A549 (cell line): ENCODE data around the gene MT1F. TPM values are rescaled to one million over a fixed set of nuclear protein-coding genes. Genes with fewer than 3 reads are reported as not detected.
"Not testable (repeated sequence)": the region's sequence is repeated elsewhere in the genome, so short reads cannot be mapped to it uniquely, and the experiment has no call there.

Source experiments
- ATAC-seq, 2 experiments: fragments of 200-7000 bp in 1 of 2; fragments of >200 bp in 1 of 2; cut with Nextera tagmentation in 1 of 2; cut with Tn5 transposase in 1 of 2; 3 replicates each; pipeline versions ENCODE4 v1.8.0 to v1.9.1; 2018 to 2020; ENCODE audit warnings: mild to moderate bottlenecking in 1 of 2, moderate library complexity in 1 of 2
- CTCF ChIA-PET: fragments of 300-600 bp; sonication (Branson Sonifier 250); formaldehyde crosslinking; extraction: SDS; loops from one replicate; lab custom pipeline; 2021; ENCODE audit warnings: antibody characterized with exemption, inconsistent platforms; lab: Yijun Ruan, JAX
- POLR2A ChIA-PET: fragments of 350-600 bp; formaldehyde crosslinking; extraction: SDS; loops from one replicate; lab custom pipeline; 2021; ENCODE audit warnings: antibody characterized with exemption, inconsistent platforms; lab: Yijun Ruan, JAX
- DNase-seq, 2 experiments: peaks; one replicate each; pipeline versions ENCODE4 v3.0.0 to v3.0.0-alpha.2; 2011 to 2016; ENCODE audit warnings: low read depth in 1 of 2, low spot score in 1 of 2
- FAIRE-seq: peaks from 2 replicates; lab custom pipeline; 2011; peaks lifted over from hg19 to GRCh38; lab: Jason Lieb, UNC
- H3K27ac ChIP-seq, 2 experiments: fragments of >200 bp; sonication (Bioruptor Twin); formaldehyde crosslinking; 3 replicates each; pipeline ENCODE4 v1.5.1; 2016 to 2017
- H3K4me1 ChIP-seq: fragments of >200 bp; sonication (Bioruptor Twin); formaldehyde crosslinking; 3 replicates; pipeline ENCODE4 v1.6.1; 2016
- H3K4me2 ChIP-seq: fragments of >200 bp; sonication (Bioruptor Twin); formaldehyde crosslinking; 3 replicates; pipeline ENCODE4 v1.6.1; 2016
- H3K4me3 ChIP-seq: fragments of >200 bp; sonication (Bioruptor Twin); formaldehyde crosslinking; 3 replicates; pipeline ENCODE4 v1.5.1; 2016
- H3K9me3 ChIP-seq: fragments of >200 bp; sonication (Bioruptor Twin); formaldehyde crosslinking; 3 replicates; pipeline ENCODE4 v1.6.1; 2016
- CBX2 ChIP-seq: fragments of 200-600 bp; sonication (generic); IDR thresholded peaks from 2 replicates; pipeline ENCODE4 v1.6.1; 2016; ENCODE audit warnings: low read depth, mild to moderate bottlenecking, borderline replicate concordance
- CBX8 ChIP-seq: fragments of 200-600 bp; sonication (generic); IDR thresholded peaks from 2 replicates; pipeline ENCODE4 v1.6.1; 2016
- EHF ChIP-seq: fragments of 250-450 bp; sonication (Bioruptor Pico); IDR thresholded peaks from 2 replicates; pipeline ENCODE4 v1.5.0; 2020; ENCODE audit warnings: mild to moderate bottlenecking
- HOXA7 ChIP-seq: fragments of 250-450 bp; sonication (Bioruptor Pico); IDR thresholded peaks from 2 replicates; pipeline ENCODE4 v1.5.0; 2020; ENCODE audit warnings: mild to moderate bottlenecking, moderate library complexity
- HOXB13 ChIP-seq: fragments of 250-450 bp; sonication (Bioruptor Pico); IDR thresholded peaks from 2 replicates; pipeline ENCODE4 v1.5.0; 2020; ENCODE audit warnings: low read depth, mild to moderate bottlenecking, moderate library complexity
- HOXB5 ChIP-seq: fragments of 250-450 bp; sonication (Bioruptor Pico); IDR thresholded peaks from 2 replicates; pipeline ENCODE4 v1.5.0; 2020; ENCODE audit warnings: mild to moderate bottlenecking, moderate library complexity
- MAZ ChIP-seq: fragments of 150-350 bp; IDR thresholded peaks from 2 replicates; pipeline ENCODE4 v1.6.1; 2014; ENCODE audit warnings: antibody characterized with exemption, low read depth, low read length, borderline replicate concordance
- NFE2L2 ChIP-seq: fragments of 150-350 bp; conservative IDR thresholded peaks from 2 replicates; pipeline ENCODE4 v1.6.1; 2014; ENCODE audit warnings: low read length
- RCOR1 ChIP-seq: fragments of 150-350 bp; IDR thresholded peaks from 2 replicates; pipeline ENCODE4 v1.6.1; 2014; ENCODE audit warnings: antibody characterized with exemption, low read length, low read depth
- SREBF2 ChIP-seq: fragments of 450-650 bp; IDR thresholded peaks from 2 replicates; pipeline ENCODE4 v1.6.1; 2014; ENCODE audit warnings: mild to moderate bottlenecking, moderate library complexity
- TFCP2L1 ChIP-seq: fragments of 250-450 bp; sonication (Bioruptor Pico); IDR thresholded peaks from 2 replicates; pipeline ENCODE4 v1.5.0; 2021; ENCODE audit warnings: mild to moderate bottlenecking
- ZFP36 ChIP-seq: fragments of 450-650 bp; IDR thresholded peaks from 2 replicates; pipeline ENCODE4 v1.6.1; 2014; ENCODE audit warnings: borderline replicate concordance; ENCODE audit not compliant: partially characterized antibody
- WGBS: methylation state at CpG from one replicate; pipeline ENCODE4 v1.1.6; 2017; ENCODE audit errors: missing lambda C conversion rate; 5-methylcytosine and 5-hydroxymethylcytosine counted together
- polyA plus RNA-seq, 4 experiments: library from polyadenylated mRNA; depleted of rRNA in 3 of 4; stranded (reverse); fragments of >200 nt; fragmentation: RNase III in 1 of 4; extraction: RNeasy Plus Mini Kit Qiagen cat#74134 plus additional on column Dnase treatment in 1 of 4; gene quantifications; 2 replicates in 3 of 4; 3 replicates in 1 of 4; pipeline ENCODE4 v1.2.3, GENCODE V29; 2011 to 2017
- TF ChIP-seq, protein P1 (sequence below): fragments of 450-650 bp; IDR thresholded peaks from 2 replicates; pipeline ENCODE4 v1.6.1; 2014; ENCODE audit warnings: antibody characterized with exemption
- TF ChIP-seq, protein P2 (sequence below): fragments of 250-450 bp; sonication (Bioruptor Pico); IDR thresholded peaks from 2 replicates; pipeline ENCODE4 v1.5.0; 2020; ENCODE audit warnings: low read depth, mild to moderate bottlenecking, moderate library complexity
- TF ChIP-seq, protein P3 (sequence below): fragments of 150-350 bp; IDR thresholded peaks from 2 replicates; pipeline ENCODE4 v1.6.1; 2014; ENCODE audit warnings: low read depth, mild to moderate bottlenecking, low read length
- TF ChIP-seq, protein P4 (sequence below): fragments of 250-450 bp; sonication (Bioruptor Pico); IDR thresholded peaks from 2 replicates; pipeline ENCODE4 v1.5.0; 2021; ENCODE audit warnings: mild to moderate bottlenecking, moderate library complexity, borderline replicate concordance

MT1F gene
- polyA plus RNA-seq, 2 of the 4 experiments (the other 2 are of a cell fraction): 4.1 to 11.3 TPM

DNA sequence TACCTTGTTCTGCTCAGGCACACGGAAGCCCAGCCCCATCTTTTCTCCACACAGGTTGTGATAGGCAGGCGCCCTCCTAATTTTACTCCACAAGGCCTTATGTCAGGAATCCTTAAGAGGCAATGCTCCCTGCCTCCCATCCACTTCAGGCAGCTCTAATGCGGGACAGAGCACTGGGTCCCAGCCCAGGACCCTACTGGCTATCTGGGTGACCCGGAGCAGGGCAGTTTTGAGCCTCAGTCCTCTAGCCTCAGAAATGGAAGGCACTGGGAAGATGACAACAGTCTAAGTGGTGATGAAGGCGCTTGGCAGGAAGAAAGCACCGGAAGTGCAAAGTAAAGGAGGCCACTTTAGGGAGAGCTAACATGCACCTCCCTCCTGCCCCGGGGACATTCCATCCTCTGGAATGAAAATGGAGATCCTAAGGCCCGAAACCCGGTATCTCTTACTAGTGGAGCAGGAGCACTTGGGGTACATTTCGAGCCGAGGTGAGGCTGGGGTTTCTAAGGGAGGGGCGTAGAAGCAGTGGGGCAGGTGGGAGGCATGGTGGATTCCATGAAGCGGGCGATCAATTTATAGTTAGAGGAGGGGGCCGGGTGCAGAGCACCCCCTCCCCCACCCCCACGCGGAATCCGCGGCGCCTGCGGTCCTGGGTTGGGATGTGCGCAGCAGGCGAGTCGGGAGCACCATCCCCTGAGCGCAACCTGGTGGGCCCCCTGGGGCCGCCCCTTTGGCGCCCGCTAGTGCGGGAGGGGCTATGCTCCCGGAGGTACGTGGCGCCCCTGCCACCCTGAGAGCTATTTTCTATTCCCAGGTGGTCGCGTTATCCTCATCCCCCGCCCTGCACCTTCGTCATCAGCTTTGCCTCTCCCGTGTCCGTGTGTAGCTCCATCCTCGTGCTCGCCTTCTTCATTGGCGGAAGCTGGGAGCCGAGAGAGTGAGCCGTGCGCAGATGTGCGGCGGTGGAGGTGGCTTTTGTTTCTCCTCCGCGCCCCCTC, 4.9 kb downstream of the MT1F start:
- CTCF ChIA-PET: interaction anchor here (0.6 to 3.8 kb wide), 4 partner anchors 15 to 285 kb away, joined by 3 to 15 read pairs (median 3); no protein-coding TSS in a partner anchor
- TF ChIP-seq CBX2: no peak
- no peak for TF ChIP-seq RCOR1
- no peak for TF ChIP-seq NFE2L2
- TF ChIP-seq, protein P1, sequence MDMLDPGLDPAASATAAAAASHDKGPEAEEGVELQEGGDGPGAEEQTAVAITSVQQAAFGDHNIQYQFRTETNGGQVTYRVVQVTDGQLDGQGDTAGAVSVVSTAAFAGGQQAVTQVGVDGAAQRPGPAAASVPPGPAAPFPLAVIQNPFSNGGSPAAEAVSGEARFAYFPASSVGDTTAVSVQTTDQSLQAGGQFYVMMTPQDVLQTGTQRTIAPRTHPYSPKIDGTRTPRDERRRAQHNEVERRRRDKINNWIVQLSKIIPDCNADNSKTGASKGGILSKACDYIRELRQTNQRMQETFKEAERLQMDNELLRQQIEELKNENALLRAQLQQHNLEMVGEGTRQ: no peak
- no peak for TF ChIP-seq EHF (CRISPR knock-in tag)
- TF ChIP-seq, protein P2, sequence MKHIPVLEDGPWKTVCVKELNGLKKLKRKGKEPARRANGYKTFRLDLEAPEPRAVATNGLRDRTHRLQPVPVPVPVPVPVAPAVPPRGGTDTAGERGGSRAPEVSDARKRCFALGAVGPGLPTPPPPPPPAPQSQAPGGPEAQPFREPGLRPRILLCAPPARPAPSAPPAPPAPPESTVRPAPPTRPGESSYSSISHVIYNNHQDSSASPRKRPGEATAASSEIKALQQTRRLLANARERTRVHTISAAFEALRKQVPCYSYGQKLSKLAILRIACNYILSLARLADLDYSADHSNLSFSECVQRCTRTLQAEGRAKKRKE: no peak
- TF ChIP-seq ZFP36: no peak
- TF ChIP-seq, protein P3, sequence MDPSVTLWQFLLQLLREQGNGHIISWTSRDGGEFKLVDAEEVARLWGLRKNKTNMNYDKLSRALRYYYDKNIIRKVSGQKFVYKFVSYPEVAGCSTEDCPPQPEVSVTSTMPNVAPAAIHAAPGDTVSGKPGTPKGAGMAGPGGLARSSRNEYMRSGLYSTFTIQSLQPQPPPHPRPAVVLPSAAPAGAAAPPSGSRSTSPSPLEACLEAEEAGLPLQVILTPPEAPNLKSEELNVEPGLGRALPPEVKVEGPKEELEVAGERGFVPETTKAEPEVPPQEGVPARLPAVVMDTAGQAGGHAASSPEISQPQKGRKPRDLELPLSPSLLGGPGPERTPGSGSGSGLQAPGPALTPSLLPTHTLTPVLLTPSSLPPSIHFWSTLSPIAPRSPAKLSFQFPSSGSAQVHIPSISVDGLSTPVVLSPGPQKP: no peak
- no peak for TF ChIP-seq CBX8
- no peak for TF ChIP-seq MAZ
- TF ChIP-seq, protein P4, sequence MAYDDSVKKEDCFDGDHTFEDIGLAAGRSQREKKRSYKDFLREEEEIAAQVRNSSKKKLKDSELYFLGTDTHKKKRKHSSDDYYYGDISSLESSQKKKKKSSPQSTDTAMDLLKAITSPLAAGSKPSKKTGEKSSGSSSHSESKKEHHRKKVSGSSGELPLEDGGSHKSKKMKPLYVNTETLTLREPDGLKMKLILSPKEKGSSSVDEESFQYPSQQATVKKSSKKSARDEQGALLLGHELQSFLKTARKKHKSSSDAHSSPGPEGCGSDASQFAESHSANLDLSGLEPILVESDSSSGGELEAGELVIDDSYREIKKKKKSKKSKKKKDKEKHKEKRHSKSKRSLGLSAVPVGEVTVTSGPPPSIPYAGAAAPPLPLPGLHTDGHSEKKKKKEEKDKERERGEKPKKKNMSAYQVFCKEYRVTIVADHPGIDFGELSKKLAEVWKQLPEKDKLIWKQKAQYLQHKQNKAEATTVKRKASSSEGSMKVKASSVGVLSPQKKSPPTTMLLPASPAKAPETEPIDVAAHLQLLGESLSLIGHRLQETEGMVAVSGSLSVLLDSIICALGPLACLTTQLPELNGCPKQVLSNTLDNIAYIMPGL (CRISPR knock-in tag): no peak
- no peak for TF ChIP-seq HOXB5 (CRISPR knock-in tag)
- TF ChIP-seq, all 56 proteins: peak for 0
- no peak for ATAC-seq
- WGBS: 86% methylated on average over 46 of the region's 48 CpGs
- Histone ChIP-seq H3K4me2 (no peak overlapping the region), H3K4me3 (no peak overlapping the region), H3K4me1 (no peaks in the 10 kb centered on the region), H3K27ac (no peak overlapping the region), H3K9me3 (no peaks in the 10 kb centered on the region)
- POLR2A ChIA-PET: no interaction called here
- DNase-seq: no peak
- no peak for FAIRE-seq

DNA sequence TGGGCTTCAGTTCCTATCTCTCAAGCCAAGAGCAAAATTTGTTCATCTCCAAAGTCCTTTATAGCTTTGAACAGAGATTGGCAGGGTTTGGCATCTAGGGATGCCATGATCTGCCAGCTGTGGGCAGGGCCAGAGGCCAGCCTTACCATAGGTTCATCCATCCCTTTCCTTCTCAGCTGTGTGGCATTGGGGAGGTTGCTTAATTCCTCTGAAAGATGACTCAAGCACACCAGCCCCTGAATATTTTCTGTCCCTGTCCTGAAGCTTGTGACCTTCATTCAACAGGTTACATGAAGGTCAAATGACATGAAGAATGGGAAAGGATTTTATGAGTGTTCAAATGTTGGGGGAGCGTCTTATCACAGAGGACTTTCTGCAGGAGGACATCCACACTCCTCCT, 6.7 kb downstream of the MT1F start:
- DNase-seq (no peak), FAIRE-seq (no peak), ATAC-seq (no peak)
- ChIA-PET POLR2A (no interaction called here), CTCF (interaction anchor here (1.5 kb wide), 1 partner anchor 20 kb away, joined by 4 read pairs; no protein-coding TSS in a partner anchor)
- no peak for TF ChIP-seq SREBF2
- no peak for TF ChIP-seq HOXA7 (CRISPR knock-in tag)
- TF ChIP-seq TFCP2L1 (CRISPR knock-in tag): no peak
- no peak for TF ChIP-seq HOXB13 (CRISPR knock-in tag)
- H3K4me2 ChIP-seq: no peak overlapping the region
- H3K4me1 ChIP-seq: no peaks in the 10 kb centered on the region
- no peak overlapping the region for H3K4me3 ChIP-seq
- H3K27ac ChIP-seq: no peak overlapping the region
- WGBS: 74% methylated on average over 1 of the region's 1 CpG
- no peaks in the 10 kb centered on the region for H3K9me3 ChIP-seq

DNA sequence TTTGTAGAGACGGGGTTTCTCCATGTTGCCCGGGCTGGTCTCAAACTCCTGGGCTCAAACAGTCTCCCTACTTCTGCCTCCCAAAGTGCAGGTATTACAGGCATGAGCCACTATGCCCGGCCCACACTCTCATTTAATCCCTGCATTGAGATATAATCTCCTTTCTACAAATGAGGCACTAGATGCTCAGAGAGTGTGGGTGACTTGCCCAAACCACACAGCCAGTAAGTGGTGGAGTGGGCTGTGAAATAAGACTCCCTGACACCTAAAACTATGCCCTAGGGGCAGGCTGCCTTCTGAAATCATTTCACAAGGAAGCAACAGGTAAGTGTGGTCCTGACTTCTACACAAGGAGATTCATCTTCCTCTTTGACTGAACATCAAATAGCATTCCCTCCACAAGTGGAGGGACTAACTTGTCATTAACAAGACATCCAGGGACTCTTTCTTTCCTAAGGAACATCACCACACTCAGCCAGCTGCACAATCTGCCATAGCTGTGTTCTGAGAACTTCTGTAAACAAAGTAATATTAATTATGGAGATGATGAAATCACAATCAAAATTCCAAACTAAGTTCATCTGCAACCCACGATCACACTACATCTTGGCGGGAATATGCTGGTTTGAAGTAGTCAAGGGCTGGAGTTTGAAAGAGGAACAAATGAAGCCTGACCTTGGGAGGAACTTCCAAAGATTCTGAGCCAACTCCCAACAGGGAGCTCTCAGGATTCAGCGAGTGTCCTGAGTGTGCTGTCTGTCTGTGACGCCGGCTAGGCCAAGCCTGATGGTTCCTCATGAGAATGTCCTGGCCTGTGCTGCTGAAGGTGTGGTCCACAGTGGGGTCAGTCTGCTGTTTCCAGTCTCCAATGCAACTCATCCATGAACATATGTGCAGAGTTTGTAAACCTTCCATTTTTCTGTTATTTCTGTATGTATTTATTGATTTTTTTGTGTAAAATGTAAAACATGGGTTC, 7.8 kb downstream of the MT1F start:
- ATAC-seq, H3K27ac ChIP-seq, H3K9me3 ChIP-seq, DNase-seq, H3K4me2 ChIP-seq, H3K4me3 ChIP-seq, H3K4me1 ChIP-seq, FAIRE-seq: not testable (repeated sequence)
- ChIA-PET POLR2A (interaction anchor here (0.7 kb wide), 1 partner anchor 26 kb away, joined by 3 read pairs; no protein-coding TSS in a partner anchor), CTCF (interaction anchor here (0.6 to 1.5 kb wide), 3 partner anchors 21 to 235 kb away, joined by 3 to 4 read pairs (median 4); no protein-coding TSS in a partner anchor)
- WGBS: 59% methylated on average over 8 of the region's 8 CpGs
